Activated gamma-delta T cell (primary cell): ENCODE data around the gene PTPRN2.

ENCODE experiments used
- DNase-seq: peaks from one replicate; lab custom pipeline; 2025; lab: John Stamatoyannopoulos, UW

Gene PTPRN2

DNA sequence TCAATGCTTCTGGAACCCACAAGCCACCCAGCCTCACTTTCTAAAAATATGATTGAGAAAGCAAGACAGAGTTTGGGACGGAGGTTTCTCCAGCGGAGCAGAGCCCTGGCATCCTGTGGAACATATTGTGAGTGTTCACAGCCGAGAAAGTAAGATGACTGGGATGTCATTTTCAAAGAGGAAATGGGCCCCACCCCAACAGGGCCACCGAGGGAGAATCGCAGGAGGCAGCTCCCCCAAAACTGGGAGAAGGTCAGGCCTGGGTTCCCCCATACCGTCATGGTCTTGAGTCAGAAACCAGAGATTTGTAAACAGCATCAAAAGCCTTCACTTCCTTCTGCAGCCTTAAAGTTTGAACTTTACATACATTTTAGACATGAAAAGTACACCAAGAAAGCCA, 560.0 kb downstream of the PTPRN2 start:
- no peak for DNase-seq

DNA sequence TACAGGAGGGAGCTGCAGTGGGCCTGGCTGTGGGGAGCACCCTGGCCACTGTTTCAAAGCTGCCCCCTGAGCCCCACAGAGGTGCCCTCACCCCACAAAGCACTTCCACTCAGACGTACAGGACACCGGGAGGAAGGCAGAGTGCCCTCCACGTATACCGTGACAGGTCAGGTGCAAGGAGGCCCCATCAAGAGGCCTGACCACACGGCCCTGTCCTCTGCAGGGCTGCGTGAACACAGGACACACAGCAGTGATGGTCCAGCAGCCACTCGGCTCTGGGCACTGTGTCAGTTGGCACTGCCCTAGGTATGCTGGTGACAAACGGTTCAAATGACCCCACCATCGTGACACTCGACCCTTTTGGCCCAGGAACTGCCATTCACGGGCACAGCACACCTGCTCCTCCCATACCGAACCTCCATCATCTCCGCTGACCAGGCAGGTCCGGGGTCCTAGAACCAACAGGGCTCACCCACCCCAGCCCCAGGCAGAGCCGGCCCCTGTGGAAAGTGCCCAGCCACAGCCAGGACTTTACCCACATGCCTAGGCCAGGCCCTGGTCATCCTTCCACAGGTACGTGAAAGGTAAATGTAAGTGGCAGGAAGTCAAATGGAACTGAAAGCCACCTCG, 560.9 kb downstream of the PTPRN2 start:
- no peak for DNase-seq

DNA sequence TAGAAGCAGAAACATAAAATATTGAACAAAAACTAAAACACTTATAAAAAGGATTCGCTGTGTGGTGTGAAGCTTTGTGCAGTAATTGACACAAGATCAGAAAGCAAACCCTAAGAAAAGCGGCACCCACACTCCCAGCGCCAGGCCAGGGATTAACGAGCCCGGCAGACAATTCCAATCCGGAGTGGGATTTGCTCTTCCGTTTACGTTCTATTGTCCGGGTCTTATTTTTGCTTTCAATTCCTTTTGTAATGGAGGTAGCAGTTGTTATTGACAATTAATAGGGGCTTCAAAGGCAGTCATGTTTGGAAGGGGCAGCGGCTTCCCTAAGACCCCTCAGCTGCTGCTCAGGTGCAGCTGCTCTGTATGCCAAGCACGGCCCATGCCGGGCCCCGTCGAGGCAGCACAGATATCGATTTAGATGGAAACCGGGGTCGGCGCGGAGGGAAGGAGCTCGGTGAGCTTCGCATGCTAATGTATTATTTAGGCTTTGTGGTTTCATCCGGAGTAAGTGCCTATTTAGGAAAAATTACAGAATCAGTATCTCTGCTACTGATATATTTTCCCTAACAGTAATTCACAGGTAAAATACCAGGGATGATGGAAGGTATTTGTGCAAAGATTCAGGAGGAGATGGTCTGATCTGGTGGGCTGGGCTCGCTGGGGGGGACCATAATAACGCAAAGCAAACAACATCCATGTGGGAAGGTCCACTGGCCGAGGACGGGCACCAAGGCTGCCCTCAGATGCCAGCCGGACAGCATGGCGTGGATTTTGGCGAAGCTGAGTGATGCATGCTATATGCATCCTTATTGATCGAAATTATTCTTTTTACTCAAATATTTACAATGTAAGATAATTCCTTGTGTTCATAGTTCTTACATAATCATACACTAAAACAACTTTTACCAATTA, 561.7 kb downstream of the PTPRN2 start:
- DNase-seq: no peak

DNA sequence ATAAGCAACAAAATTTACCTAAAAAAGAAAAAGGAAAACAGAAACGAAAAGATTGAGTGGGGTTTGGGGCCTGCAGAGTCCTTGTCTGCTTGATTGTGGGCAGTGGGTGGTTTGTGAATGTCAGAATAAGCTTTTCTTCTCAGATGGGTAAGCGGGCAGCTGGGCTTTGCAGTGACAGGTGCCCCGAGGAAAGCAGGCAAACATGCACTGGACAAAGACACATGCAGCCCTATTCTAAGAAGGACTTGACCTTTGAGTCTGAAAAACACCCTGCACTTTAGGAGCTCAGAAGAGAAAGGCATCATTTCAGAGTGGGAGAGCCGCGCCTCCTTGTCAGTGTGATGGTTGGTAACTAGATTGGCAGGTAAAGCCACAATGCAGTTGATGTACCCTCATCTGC, 562.7 kb downstream of the PTPRN2 start:
- no peak for DNase-seq

DNA sequence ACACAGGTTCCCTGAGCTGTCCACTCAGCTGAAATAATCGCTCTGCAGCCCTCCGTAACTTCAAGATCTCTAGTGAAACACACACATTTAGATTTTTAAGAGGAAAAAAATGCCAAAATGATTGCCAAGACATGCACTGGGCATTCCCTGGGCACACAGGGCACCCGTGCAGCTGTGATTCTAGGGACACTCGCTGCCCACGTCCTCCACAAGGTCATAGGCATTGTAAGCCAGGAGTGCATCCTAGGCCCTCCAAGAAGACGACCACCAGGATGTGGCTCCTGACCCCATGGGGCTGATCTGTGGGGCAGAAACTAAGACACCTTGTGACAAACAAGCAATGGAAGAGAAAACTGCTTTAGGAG, 563.3 kb downstream of the PTPRN2 start:
- DNase-seq: no peak

DNA sequence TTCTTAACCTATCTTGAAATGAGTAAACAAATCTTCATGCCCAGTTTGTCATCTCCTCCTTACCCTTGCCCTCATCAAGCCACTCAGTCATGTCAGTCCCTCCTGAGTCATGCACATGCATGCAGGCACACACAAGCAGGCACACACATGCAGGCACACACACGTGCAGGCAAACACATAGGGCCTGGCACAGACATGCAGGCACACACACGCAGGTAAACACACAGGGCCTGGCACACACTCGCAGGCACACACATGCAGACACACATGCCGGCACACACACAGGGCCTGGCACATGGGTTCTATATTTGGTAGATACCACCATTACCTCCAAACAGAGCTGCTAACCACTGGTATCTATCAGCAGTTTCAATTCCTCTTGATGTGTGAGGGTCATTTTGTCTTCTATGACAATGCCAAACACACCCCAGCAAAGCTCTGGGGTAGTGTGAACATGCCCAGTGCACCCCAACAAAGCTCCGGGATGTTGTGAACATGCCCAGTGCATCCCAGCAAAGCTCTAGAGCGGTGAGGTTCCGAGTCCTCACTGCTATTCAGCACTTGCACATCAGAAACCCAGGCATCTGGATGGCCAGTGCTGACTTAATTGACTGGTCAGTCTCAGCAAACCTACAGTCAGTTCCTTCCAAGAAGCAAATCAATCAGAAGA, 563.8 kb downstream of the PTPRN2 start:
- DNase-seq: no peak

DNA sequence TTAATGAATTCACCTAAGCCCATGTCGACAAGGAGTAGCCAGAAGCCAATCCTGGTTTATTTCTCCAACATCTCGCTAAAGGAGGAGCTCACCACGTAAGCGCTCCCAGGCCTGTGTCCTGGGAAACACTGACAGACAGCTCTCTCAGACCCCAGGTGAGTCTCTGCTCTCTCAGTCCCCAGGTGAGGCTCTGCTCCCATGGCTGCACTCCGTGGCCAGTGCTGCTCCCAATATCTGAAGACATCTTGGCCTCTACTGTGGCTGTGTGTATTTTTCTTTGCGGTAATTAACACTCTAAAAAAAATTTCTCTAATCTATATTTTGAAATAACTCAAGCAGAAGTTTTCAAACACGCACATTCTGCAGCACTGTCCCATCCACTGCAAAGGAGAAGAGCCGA, 564.5 kb downstream of the PTPRN2 start:
- no peak for DNase-seq

DNA sequence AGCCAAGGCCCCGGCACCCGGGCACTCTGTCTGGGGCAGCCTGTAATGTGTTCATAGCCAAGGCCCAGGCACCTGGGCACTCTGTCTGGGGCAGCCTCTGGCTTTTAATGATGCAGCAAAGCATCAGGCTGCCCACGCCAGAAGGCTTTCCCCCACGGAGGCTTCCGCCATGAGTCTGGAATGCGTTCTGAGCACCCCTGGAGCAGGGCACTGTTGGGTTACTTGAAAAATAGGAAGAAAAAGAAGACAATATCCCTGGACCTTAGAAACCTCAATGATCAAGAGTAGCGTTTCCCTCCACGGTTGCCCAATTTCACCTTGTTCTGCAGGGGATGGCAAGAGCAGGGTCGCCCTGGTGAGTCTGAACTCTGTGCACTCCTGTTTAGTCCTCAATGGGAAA, 565.0 kb downstream of the PTPRN2 start:
- no peak for DNase-seq

DNA sequence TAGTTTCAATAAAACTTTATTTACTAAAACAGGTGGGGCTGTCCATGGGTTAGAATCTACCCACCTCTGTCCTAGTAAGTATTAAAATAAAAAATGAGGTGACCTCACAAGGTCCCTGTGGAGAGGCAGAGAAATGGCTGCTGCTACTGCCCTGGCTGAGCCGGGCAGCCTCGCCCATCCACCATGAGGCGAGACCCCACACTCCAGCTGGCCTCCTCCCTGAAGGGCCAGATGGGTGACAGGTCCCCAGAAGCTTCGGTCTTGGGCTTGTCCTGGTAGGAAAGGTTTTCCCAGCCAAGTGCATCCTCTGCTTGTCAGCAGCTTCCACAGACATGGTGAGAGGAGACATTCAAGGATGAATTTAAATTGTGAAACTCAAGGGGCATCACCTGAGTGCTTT, 565.8 kb downstream of the PTPRN2 start:
- no peak for DNase-seq

DNA sequence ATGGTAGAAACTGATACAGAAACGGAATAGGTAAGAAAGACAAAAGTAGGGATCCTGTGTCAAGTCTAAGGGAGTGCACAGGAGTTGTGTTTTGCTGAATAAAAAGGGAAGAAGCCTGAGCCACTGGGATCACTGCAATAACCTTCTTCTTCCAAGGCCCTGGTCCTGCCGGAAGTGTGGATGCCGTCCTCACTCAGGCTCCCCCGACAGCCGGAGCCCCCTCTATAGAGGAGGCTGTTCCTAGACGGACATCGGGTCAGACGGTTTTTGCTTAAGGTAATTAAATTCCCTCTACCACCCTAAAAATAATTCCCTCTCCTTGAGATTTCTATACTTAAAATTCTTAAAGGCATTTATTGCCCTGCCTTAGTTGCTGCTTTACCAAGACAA, 566.9 kb downstream of the PTPRN2 start:
- DNase-seq: no peak

DNA sequence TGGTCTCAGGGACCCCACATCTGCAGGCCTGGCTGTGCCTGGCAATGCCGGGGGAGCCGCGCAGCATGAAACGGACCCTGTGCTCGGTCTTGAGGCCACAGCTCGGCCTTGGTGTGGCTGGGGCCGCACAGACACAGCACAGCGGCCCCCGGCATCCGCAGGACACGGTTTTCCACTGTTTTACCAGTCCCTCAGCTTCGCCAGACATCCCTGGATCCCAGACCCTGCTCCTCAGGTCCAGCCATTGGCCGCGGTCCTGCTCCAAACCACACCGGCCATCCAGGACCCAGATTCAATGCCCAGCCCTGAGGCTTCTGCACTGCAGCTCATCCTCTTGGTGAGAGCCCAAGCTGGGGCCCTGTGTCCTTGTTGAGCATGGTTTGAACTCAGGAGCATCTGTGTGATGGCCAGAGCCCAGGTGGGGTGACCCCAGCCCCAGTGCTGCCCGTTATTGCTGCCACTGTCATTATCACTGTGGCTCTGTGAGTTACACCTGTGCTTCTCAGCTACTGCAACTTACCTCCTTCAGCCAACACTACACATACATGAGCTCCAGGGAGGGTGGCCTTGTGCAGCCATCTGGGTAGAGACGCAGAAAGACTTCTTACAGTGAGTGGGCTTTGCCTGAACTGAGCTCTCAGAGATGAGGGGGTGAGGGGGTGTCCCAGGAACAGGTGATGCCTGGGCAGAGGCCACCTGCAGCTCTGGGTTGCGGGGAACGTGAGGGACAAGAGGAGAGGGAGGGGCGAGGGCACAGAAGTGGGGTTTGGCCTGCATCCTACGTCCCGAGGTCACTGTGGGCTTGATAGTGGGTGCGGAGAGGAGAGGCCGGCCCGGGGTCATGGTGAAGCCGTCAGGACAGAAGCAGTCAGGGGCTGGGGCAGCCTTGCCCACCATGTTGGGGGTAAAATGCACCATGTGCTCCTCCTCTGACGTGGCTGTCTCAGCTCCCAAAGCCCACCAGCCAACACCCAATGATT, 567.6 kb downstream of the PTPRN2 start:
- no peak for DNase-seq

DNA sequence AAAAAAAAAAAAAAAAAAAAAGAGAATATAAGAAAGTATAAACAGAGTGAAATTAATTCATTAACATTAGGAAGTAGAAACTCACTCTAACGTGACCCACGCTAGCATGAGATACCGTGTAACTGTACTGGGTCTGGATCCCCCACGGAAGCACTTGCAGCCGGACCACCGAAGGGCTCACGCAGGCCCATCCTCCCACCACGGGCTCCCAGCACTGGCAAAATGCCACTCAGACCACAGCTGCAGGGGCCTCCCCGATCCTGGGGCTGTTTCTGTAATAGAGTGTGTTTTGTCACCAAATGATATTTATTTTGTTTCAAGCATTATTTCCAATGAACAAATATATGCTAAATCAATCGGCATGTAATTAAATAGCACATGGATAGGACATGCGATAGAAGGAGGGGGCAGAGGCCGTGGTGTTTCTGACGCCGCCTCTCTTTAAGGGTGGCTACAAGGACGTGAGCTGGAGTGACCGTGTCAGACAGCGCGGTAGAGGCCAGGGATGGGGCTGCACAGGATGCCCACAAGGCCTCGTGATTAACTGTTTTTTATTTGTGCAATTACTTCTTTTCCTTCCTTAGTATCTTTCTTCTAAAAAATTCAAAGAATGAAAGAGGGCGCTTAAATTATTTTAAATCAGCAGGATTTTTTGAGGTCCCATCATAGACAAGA, 568.5 kb downstream of the PTPRN2 start:
- DNase-seq: no peak

DNA sequence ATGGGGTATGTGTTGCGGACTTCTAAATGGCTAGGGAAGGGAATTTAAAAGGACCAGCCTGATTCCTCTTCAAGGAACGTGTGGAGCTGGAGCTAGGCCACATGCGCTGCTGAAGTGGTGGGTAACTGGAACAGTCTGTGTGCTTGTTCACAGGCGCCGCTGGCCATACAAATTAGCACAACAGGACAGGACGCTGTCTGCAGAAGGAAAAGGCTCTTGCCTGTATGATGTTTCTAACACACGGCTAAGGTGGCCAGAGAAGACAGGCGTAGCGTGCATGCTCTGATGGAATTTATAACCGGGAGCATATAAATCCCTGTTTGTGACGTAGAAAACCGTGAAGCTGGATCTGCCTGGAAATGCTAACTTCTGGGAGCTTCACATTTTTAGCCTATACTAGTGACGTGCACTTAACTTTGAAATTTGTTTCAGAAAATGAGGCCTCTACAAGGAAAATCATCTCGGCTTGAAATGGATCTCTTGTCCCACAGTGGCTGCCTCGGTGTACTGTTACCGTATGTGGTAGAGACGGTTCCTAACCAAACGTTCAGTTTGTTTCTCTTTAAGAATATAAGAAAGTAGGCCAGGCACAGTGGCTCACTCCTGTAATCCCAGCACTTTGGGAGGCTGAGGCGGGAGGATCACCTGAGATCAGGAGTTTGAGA, 569.4 kb downstream of the PTPRN2 start:
- no peak for DNase-seq

DNA sequence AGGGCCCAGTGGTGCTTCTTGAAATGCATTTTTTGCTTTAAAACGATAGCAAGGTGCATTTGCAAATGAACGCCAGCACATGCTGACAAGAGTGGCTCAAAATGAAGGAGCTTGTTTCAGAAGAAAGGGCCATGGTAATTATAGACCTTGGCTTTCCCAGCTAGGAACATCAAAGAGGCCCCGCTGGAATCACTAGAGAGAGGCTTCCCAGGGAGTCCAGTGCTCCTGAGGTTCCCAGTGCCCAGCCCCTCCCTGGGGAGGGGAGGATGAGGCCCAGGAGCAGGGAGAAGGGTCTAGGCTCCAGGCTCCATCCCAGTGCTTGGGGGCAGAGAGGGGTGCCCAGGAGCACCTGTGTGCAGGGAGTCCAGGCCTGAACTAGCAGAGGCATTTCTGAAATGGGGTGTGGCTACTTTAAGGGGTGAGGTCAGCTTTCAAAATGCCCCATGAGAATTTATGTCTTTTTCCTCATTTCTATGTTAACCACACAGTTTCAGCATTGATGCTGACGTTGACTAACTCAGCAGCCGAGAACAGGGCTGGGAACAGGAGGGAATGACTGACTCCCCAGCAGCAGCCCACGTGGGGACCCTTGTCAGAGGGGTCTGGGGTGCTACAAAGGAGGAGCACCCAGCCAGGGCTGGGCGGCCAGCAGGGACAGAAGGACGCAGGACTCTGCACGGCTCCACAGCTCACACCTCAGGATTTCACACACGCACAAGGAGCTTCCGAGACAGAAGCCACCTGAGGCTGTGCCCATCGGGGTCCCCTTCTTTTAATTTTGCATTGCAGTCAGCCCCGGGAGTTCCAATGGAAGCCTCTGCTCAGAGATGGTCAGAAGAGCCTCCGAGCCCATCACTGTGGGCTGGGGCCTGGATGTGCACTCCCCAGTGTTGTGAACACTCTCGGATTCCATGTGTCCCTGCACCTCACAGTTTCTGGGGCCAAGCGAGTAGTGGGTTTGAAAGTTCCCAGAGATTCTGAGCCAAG, 570.2 kb downstream of the PTPRN2 start:
- no peak for DNase-seq

DNA sequence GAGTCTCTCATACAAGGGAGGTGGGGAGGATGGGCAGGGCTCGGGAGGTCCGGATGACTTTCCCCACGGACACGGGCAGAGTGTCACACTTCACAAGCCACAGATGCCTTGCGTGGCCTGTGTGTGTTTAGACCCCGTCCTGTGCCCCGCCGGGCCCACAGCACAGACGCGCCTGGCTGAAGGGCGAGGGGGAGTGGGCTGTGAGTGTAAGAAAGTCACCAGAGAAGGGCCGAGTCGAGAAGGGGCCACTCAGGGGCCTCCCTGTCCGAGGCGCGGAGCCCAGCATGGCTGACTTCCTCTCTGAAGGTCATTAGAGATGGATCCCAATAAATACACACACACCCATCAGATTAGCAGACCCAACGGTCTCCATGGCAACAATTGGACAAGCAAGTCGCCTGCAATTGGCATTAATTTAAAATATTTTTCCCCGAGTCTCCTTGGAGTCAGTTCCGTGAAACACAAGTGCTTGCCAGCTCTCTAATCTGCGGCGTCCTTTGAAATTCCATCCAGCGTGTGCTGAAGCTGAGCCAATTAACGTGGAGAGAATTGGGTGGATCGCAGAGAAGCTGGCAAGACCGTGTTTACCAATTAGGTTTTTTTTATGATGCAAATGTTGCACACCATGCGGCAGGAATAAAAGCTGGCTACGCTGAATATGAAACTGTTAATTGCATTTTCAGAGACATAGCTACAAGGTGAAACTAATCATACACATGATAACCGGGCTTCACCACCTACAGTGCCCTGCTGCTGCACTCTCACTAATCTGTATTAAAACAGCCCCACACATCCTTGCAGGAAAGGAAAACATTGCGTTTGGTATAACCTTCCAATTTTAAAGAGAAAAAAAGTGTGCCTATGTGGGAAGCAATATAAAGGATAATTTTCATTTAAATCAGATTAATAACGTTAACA, 571.2 kb downstream of the PTPRN2 start:
- no peak for DNase-seq

DNA sequence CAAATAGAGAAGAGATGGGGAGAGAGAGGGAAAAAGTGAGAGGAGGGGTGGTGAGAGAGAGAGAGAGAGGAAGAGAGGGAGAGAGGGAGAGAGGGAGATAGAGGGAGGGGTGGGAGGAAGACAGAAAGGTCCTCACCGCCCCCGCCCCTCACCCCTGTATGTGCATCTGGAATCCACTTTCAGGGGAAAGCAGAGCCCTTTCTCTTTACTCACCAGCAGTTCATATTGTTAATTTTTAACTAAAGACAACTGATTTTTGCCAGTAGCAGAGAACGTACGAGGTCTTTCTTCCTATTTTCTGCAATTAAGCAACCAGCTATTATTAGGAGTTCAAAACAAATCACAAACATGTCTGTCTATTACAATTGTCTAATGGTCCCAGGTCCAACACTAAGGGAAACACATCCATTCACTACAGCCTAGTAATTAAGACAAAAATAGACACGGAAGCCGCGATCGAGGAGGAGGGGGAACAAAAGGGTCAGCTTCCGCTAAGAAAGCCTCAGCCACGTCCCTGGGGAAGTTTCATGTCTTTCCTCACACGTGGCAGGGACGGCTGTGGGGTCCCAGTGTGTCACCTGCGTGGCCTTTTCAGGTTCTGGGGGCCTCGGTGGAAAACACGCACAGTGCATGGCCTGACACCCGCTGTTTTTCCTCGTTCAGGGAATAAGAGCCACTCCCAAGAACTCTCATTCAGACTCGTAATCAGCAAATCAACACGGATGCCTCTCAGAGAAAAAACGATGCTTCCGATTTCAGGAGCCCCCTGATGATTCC, 572.0 kb downstream of the PTPRN2 start:
- no peak for DNase-seq

DNA sequence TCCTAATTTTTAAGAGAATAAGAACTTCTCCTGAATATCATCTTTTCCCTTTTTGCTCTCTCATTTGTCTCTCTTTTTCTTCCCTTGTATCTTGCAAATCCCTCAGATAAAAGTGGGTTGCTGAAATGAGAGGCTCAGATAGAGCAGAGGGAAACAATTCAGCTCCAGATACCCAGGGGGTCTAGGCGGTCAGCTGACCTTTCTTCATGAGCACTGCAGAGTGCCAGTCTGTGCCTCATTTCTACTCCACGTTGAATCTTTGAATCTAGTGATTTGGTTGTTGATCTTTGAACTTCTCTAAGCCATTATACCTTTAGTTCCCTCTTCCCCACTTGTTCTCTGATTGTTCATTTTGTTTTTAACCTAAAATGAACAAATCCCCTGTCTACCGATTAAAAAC, 572.6 kb downstream of the PTPRN2 start:
- DNase-seq: no peak
